Measurements from ENCODE around the gene MPG. TPM values are rescaled to one million over a fixed set of nuclear protein-coding genes. Genes with fewer than 3 reads are reported as not detected.
A peak's percentile ranks its signal among the peaks of the same experiment; 100 is the strongest.

The MPG gene
- total and polyA plus RNA-seq, 2 donors (not counting 1 experiment from before 2014, with no cell fraction given) = 59.6 to 66.4 TPM

DNA sequence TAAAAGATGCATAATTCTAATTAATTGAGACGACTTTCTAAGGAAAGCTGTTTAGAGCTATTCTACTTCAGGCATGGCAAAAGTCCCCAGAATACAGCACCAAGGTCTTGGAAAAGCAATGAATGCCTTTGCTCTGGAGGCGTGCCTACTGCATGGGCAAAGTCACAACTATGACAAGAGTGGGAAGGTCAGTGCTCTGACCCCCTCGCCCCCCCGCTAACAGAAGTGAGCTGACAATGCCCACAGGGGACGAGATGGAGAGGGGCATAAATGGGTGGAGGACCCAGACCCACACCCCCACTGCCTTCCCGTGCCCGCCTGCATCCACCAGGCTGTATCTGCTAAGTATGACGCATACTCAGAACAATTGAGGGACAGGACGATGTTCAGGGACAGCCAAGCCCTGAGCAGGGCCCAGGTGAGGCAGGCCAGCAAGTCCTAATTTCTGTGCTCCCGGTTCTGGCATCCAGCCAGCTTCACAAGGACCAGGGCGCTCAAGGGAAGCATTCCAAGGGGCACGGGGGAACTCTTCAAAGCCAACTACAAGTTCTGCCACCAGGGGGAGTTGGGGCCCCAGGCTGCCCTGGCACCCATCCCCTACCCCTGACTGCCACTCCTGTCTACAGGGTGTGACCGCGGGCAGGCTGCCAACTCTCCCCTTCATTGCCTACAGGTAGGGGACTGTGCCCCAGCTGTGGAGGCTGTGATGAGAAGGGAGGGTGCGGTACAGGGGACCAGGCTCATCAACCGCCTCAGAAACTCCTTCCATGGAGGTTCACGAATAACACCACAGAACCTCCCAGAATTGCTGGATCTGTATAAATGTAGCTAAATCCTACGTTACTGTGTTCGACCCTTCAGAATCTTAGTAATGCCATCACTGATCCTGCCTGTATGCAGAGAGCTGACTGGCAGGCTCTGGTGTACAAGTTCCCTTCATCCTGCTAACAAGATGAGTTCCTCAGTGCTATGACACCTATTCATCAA is 39.6 kb downstream of the MPG start:
- ChIA-PET CTCF (interaction anchor here (0.6 to 4.5 kb wide), 11 partner anchors 9 to 248 kb away, joined by 3 to 43 read pairs (median 7); partner anchors contain the start of gene HBQ1), POLR2A (interaction anchor here (1.4 kb wide), 1 partner anchor 118 kb away, joined by 3 read pairs; no protein-coding TSS in a partner anchor)
- intact Hi-C loops (cut with micrococcal nuclease) = loop anchor here (1.0 kb wide), 1 partner anchor 245 kb away; no protein-coding TSS in a partner anchor
- H2AFZ ChIP-seq (ENCODE audit: insufficient read depth, low read depth, low read length, poor library complexity, severe bottlenecking) = no peak overlapping the region
- 76% methylated on average over 15 of the region's 19 CpGs for WGBS (ENCODE audit: insufficient coverage)
- no peaks in the 10 kb centered on the region for H3K9me3 ChIP-seq (ENCODE audit: control extremely low read depth in 1 of 3, control insufficient read depth in 2 of 3, insufficient read depth in 1 of 3, low read length in 2 of 3)
- TF ChIP-seq, protein P1, sequence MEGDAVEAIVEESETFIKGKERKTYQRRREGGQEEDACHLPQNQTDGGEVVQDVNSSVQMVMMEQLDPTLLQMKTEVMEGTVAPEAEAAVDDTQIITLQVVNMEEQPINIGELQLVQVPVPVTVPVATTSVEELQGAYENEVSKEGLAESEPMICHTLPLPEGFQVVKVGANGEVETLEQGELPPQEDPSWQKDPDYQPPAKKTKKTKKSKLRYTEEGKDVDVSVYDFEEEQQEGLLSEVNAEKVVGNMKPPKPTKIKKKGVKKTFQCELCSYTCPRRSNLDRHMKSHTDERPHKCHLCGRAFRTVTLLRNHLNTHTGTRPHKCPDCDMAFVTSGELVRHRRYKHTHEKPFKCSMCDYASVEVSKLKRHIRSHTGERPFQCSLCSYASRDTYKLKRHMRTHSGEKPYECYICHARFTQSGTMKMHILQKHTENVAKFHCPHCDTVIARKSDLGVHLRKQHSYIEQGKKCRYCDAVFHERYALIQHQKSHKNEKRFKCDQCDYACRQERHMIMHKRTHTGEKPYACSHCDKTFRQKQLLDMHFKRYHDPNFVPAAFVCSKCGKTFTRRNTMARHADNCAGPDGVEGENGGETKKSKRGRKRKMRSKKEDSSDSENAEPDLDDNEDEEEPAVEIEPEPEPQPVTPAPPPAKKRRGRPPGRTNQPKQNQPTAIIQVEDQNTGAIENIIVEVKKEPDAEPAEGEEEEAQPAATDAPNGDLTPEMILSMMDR (IDR thresholded peaks at IDR 0.05) = peak; percentile 82
- no peak for TF ChIP-seq EZH2 (IDR thresholded peaks at IDR 0.05; ENCODE audit: borderline replicate concordance, insufficient read depth, low read depth, low read length, poor library complexity, severe bottlenecking)
- peaks cover 6% of the 10 kb centered on the region for H3K79me2 ChIP-seq (ENCODE audit: control insufficient read depth, insufficient read depth, low read length)
- Mint-ChIP-seq H3K27ac (no peak overlapping the region), H3K9me3 (ENCODE audit: insufficient read depth) (no peaks in the 10 kb centered on the region), H3K4me1 (peaks cover 4% of the 10 kb centered on the region), H3K27me3 (no peaks in the 10 kb centered on the region), H3K4me3 (no peak overlapping the region)
- H4K20me1 ChIP-seq (ENCODE audit: control insufficient read depth, insufficient read depth, low read length, poor library complexity, severe bottlenecking) = peaks cover 4% of the 10 kb centered on the region
- DNase-seq (peak; percentile 78), ATAC-seq (ENCODE audit: low read depth) (peak; percentile 80)
- no peak overlapping the region for H3K27ac ChIP-seq (ENCODE audit: low read length in 2 of 2)
- no peak overlapping the region for H3K9ac ChIP-seq (ENCODE audit: low read length)
- H3K36me3 ChIP-seq (replicated peaks in 1 of 2; ENCODE audit: control extremely low read depth in 1 of 2, control insufficient read depth in 1 of 2, extremely low read depth in 1 of 2, insufficient read depth in 2 of 2, low read length in 1 of 2) = peaks cover 0 to 13% of the 10 kb centered on the region in 2 experiments
- H3K4me1 ChIP-seq (ENCODE audit: control insufficient read depth in 2 of 2, insufficient read depth in 2 of 2, low read length in 2 of 2) = peaks cover 0 to 6% of the 10 kb centered on the region in 2 donors
- no peak overlapping the region for H3K4me3 ChIP-seq (ENCODE audit: control extremely low read depth in 1 of 5, extremely low read depth in 1 of 5, insufficient read depth in 1 of 5, low read depth in 2 of 5, low read length in 4 of 5)
- H3K4me2 ChIP-seq (replicated peaks; ENCODE audit: low read depth, low read length, poor library complexity, severe bottlenecking) = no peak overlapping the region
- H3K27me3 ChIP-seq (replicated peaks in 1 of 4; ENCODE audit: control extremely low read depth in 1 of 4, control insufficient read depth in 3 of 4, insufficient read depth in 4 of 4, low read length in 3 of 4) = no peaks in the 10 kb centered on the region
